GM12878 (cell line): ENCODE data around the gene TCF7. TPM values are rescaled to one million over a fixed set of nuclear protein-coding genes. Genes with fewer than 3 reads are reported as not detected.

Experiments
- ATAC-seq: fragments of 200-7000 bp; cut with Tn5 transposase; 3 replicates; pipeline ENCODE4 v1.9.1; 2020; ENCODE audit warnings: mild to moderate bottlenecking, moderate library complexity
- BruUV-seq: library from RNA; stranded (reverse); fragments of 400-500 nt; replicated peaks from 2 replicates; lab custom pipeline; 2021; lab: Mats Ljungman, UMichigan
- CTCF ChIA-PET: fragments of 300-600 bp; sonication (Branson Sonifier 250); formaldehyde crosslinking; extraction: SDS; loops from one replicate; lab custom pipeline; 2021; ENCODE audit warnings: inconsistent platforms; lab: Yijun Ruan, JAX
- POLR2A ChIA-PET: fragments of 350-600 bp; formaldehyde crosslinking; extraction: SDS; loops from one replicate; lab custom pipeline; 2021; ENCODE audit warnings: inconsistent platforms; lab: Charles Lee
- RAD21 ChIA-PET: fragments of 300-600 bp; sonication (Branson Sonifier 250); formaldehyde crosslinking; loops from one replicate; lab custom pipeline; 2023; ENCODE audit warnings: antibody characterized with exemption; ENCODE audit not compliant: unreplicated experiment; lab: Charles Lee
- SMC1A ChIA-PET: fragments of 300-600 bp; sonication (Branson Sonifier 250); formaldehyde crosslinking; loops from one replicate; lab custom pipeline; 2023; ENCODE audit not compliant: unreplicated experiment, uncharacterized antibody; lab: Charles Lee
- DNase-seq: peaks from one replicate; pipeline ENCODE4 v3.0.0-alpha.2; 2011; ENCODE audit warnings: low read depth, low spot score
- FAIRE-seq: peaks from 3 replicates; lab custom pipeline; 2011; peaks lifted over from hg19 to GRCh38; lab: Jason Lieb, UNC
- H2AFZ ChIP-seq: 2 replicates; pipeline ENCODE4 v1.6.0; 2011; ENCODE audit warnings: low read depth, low read length, control low read depth; ENCODE audit not compliant: control insufficient read depth
- H3K27ac ChIP-seq: 2 replicates; pipeline ENCODE4 v1.5.1; 2011; ENCODE audit warnings: control low read depth; ENCODE audit not compliant: control insufficient read depth, insufficient read depth
- H3K27me3 ChIP-seq, 2 experiments: replicated peaks in 1 of 2; 2 replicates each; pipeline versions ENCODE4 v1.6.0 to v1.6.1; 2011; ENCODE audit warnings: low read length in 1 of 2; ENCODE audit not compliant: control insufficient read depth in 2 of 2, insufficient read depth in 2 of 2
- H3K36me3 ChIP-seq, 2 experiments: 2 replicates each; pipeline ENCODE4 v1.5.1; 2011; ENCODE audit warnings: low read length in 1 of 2; ENCODE audit not compliant: control insufficient read depth in 2 of 2, insufficient read depth in 2 of 2
- H3K4me1 ChIP-seq: 2 replicates; pipeline ENCODE4 v1.6.1; 2011; ENCODE audit warnings: mild to moderate bottlenecking, low read length, moderate library complexity, mixed read lengths; ENCODE audit not compliant: control insufficient read depth, insufficient read depth
- H3K4me2 ChIP-seq: 2 replicates; pipeline ENCODE4 v1.6.0; 2011; ENCODE audit warnings: control low read depth; ENCODE audit not compliant: control insufficient read depth, insufficient read depth
- H3K4me3 ChIP-seq: fragments of 200-600 bp; sonication (generic); 2 replicates; pipeline ENCODE4 v1.5.1; 2016
- H3K79me2 ChIP-seq: 2 replicates; pipeline ENCODE4 v1.6.0; 2011; ENCODE audit warnings: low read length; ENCODE audit not compliant: control insufficient read depth, insufficient read depth
- H3K9ac ChIP-seq: 2 replicates; pipeline ENCODE4 v1.8.0; 2011; ENCODE audit warnings: low read length, control low read depth, mixed read lengths; ENCODE audit not compliant: control insufficient read depth, insufficient read depth
- H3K9me3 ChIP-seq: replicated peaks from 3 replicates; pipeline ENCODE4 v1.5.1; 2011; ENCODE audit warnings: mild to moderate bottlenecking, low read length; ENCODE audit not compliant: control insufficient read depth, insufficient read depth
- H4K20me1 ChIP-seq: 2 replicates; pipeline ENCODE4 v1.6.0; 2011; ENCODE audit not compliant: control insufficient read depth, insufficient read depth
- CBX5 ChIP-seq: sonication (generic); IDR thresholded peaks from 2 replicates; pipeline ENCODE4 v1.6.1; 2016; ENCODE audit warnings: low read depth, moderate library complexity, mild to moderate bottlenecking, inconsistent platforms
- CEBPZ ChIP-seq: fragments of 150-350 bp; IDR thresholded peaks from 2 replicates; pipeline ENCODE4 v1.6.1; 2016; ENCODE audit warnings: low read depth, low read length
- HSF1 ChIP-seq: fragments of 150-350 bp; IDR thresholded peaks from 2 replicates; pipeline ENCODE4 v1.6.1; 2014; ENCODE audit warnings: mild to moderate bottlenecking, low read depth, low read length
- IRF4 ChIP-seq: IDR thresholded peaks from 2 replicates; pipeline ENCODE4 v1.6.1; 2011; ENCODE audit warnings: low read depth, low read length
- IRF5 ChIP-seq: fragments of 450-650 bp; IDR thresholded peaks from 2 replicates; pipeline ENCODE4 v1.6.1; 2017; ENCODE audit warnings: borderline replicate concordance
- MEF2A ChIP-seq: IDR thresholded peaks from 2 replicates; pipeline ENCODE4 v1.6.1; 2011; ENCODE audit warnings: low read depth, mild to moderate bottlenecking, low read length, moderate library complexity; ENCODE audit not compliant: insufficient read depth
- POLR2AphosphoS5 ChIP-seq: IDR thresholded peaks from 2 replicates; pipeline ENCODE4 v1.6.1; 2011; ENCODE audit warnings: mild to moderate bottlenecking, low read length, inconsistent platforms
- RAD21 ChIP-seq: IDR thresholded peaks from 2 replicates; pipeline ENCODE4 v1.6.1; 2011; ENCODE audit warnings: mild to moderate bottlenecking, low read depth, low read length, moderate library complexity; ENCODE audit not compliant: insufficient read depth
- SMC3 ChIP-seq: IDR thresholded peaks from 2 replicates; pipeline ENCODE4 v1.6.1; 2011; ENCODE audit warnings: low read length, improper control_type of control experiment, borderline replicate concordance
- TCF12 ChIP-seq: IDR thresholded peaks from 2 replicates; pipeline ENCODE4 v1.6.1; 2011; ENCODE audit warnings: low read depth, mild to moderate bottlenecking, low read length
- WGBS: methylation state at CpG from one replicate; pipeline ENCODE4 v1.1.6; 2016; ENCODE audit warnings: low lambda C conversion rate; ENCODE audit not compliant: insufficient replicate concordance, insufficient coverage; ENCODE audit errors: missing lambda C conversion rate; 5-methylcytosine and 5-hydroxymethylcytosine counted together
- in situ Hi-C: fragments of 300-500 bp; cut with MboI; formaldehyde crosslinking; loops from 9 replicates; pipeline ENCODE4 v1.14.3; 2018; ENCODE audit warnings: mixed read lengths
- intact Hi-C: fragments of 100-400 bp; cut with micrococcal nuclease; formaldehyde crosslinking; loops from one replicate; pipeline ENCODE4 v1.14.2; 2022; ENCODE audit not compliant: unreplicated experiment
- polyA plus RNA-seq, 11 experiments: library from polyadenylated mRNA; depleted of rRNA in 4 of 11; unstranded in 6 of 11; stranded (reverse) in 5 of 11; fragments of >200 nt; fragmentation: Nextera tagmentation in 4 of 11; fragmentation: Illumina TruSeq in 1 of 11; extraction: Ambion mirVana in 4 of 11; extraction: Trizol in 1 of 11; gene quantifications; 1 replicate in 1 of 11; 2 replicates in 10 of 11; pipeline versions ENCODE4 v1.2.1 to v1.2.3, GENCODE V29; 2011 to 2016; ENCODE audit warnings: inconsistent platforms in 2 of 11, missing spikeins in 2 of 11, low read depth in 1 of 11
- total RNA-seq, 4 experiments: library from RNA; depleted of rRNA in 3 of 4; stranded (reverse); fragments of >200 nt in 3 of 4; fragmentation: Illumina TruSeq in 1 of 4; extraction: Trizol in 1 of 4; gene quantifications; 2 replicates each; pipeline versions ENCODE4 v1.2.1 to v1.2.3, GENCODE V29; 2013 to 2021

Gene TCF7
- total and polyA plus RNA-seq, 10 of the 15 experiments (the other 5 are each of a cell fraction or from before 2014, with no cell fraction given): 10.0 to 60.2 (median 23.6) TPM

- ChIA-PET RAD21 (no interaction called here), CTCF (interaction anchor here (1.1 to 1.4 kb wide), 3 partner anchors 11 to 138 kb away, joined by 3 to 4 read pairs (median 3); no protein-coding TSS in a partner anchor), POLR2A (interaction anchor here (0.6 to 1.0 kb wide), 2 partner anchors 16 to 55 kb away, joined by 4 read pairs; no protein-coding TSS in a partner anchor), SMC1A (interaction anchor here (1.4 to 2.1 kb wide), 2 partner anchors 10 to 416 kb away, joined by 4 to 8 read pairs; no protein-coding TSS in a partner anchor)
- no peaks in the 10 kb centered on the region for H4K20me1 ChIP-seq
- no peak overlapping the region for H3K4me3 ChIP-seq
- peaks cover 48% of the 10 kb centered on the region for H3K79me2 ChIP-seq
- H3K36me3 ChIP-seq: peaks cover 5 to 19% of the 10 kb centered on the region in 2 experiments
- no peak overlapping the region for H3K9ac ChIP-seq
- WGBS: 89% methylated on average over 4 of the region's 4 CpGs
- DNase-seq: no peak
- H3K27me3 ChIP-seq: no peaks in the 10 kb centered on the region
- intact Hi-C loops (no loop called here), in situ Hi-C loops (no loop called here)
- no peak overlapping the region for H2AFZ ChIP-seq
- H3K4me2 ChIP-seq: no peak overlapping the region; the same call in 1 of the 2 replicates
- BruUV-seq: no TSS peak
- H3K9me3 ChIP-seq: no peaks in the 10 kb centered on the region
- no peak for FAIRE-seq
- no peak overlapping the region for H3K27ac ChIP-seq
- TF ChIP-seq RAD21 (no peak), HSF1 (no peak), IRF5 (no peak), SMC3 (no peak), POLR2AphosphoS5 (no peak), TCF12 (no peak), CBX5 (no peak), CEBPZ (no peak), MEF2A (no peak), IRF4 (no peak)
- ATAC-seq: no peak
- H3K4me1 ChIP-seq: no peaks in the 10 kb centered on the region
Measured at GRCh38 chr5:134171972-134172371, 57.5 kb downstream of the TCF7 start.
